Suppressor macrophage (primary cell): ENCODE data around the gene PLEKHA4.
A peak's percentile ranks its signal among the peaks of the same experiment; 100 is the strongest.
"Not testable (repeated sequence)": the region's sequence is repeated elsewhere in the genome, so short reads cannot be mapped to it uniquely, and the experiment has no call there.

ENCODE experiments used
- DNase-seq, 4 experiments: peaks; one replicate each; pipeline ENCODE4 v3.0.0-alpha.2; 2020 to 2022

Gene PLEKHA4

GRCh38 chr19:48796298-48797083 is 71.9 kb downstream of the PLEKHA4 start:
- DNase-seq, result no peak

GRCh38 chr19:48795685-48796070 is 72.7 kb downstream of the PLEKHA4 start:
- DNase-seq, result no peak

GRCh38 chr19:48795055-48795684 is 73.2 kb downstream of the PLEKHA4 start:
- DNase-seq, result peak; percentile 94 to 96 (median 95)

GRCh38 chr19:48794291-48794690 is 74.1 kb downstream of the PLEKHA4 start:
- no peak for DNase-seq

GRCh38 chr19:48793271-48793670 is 75.1 kb downstream of the PLEKHA4 start:
- DNase-seq, result no peak

- not testable (repeated sequence) for DNase-seq
Measured at GRCh38 chr19:48787331-48787730, 81.1 kb downstream of the PLEKHA4 start.
